SK-N-SH (cell line): ENCODE results near the gene MRPL58. TPM values are rescaled to one million over a fixed set of nuclear protein-coding genes. Genes with fewer than 3 reads are reported as not detected.

Experiments
- CTCF ChIA-PET: fragments of 300-600, 350-600 bp; formaldehyde crosslinking; extraction: SDS; loops from one replicate; lab custom pipeline; 2021; lab: Yijun Ruan, JAX
- POLR2A ChIA-PET: fragments of 350-600 bp; sonication (Branson Sonifier 250); formaldehyde crosslinking; extraction: SDS; loops from one replicate; lab custom pipeline; 2020; ENCODE audit warnings: antibody characterized with exemption, inconsistent platforms; lab: Yijun Ruan, JAX
- DNase-seq: peaks from one replicate; pipeline ENCODE4 v3.0.0; 2012
- H2AFZ ChIP-seq: fragments of 200-600 bp; sonication (generic); 2 replicates; pipeline ENCODE4 v1.8.1; 2016; ENCODE audit warnings: antibody characterized with exemption, mild to moderate bottlenecking, low read depth
- H3F3A ChIP-seq: fragments of 200-600 bp; sonication (generic); replicated peaks from 2 replicates; pipeline ENCODE3; 2016; ENCODE audit warnings: antibody characterized with exemption, mild to moderate bottlenecking; ENCODE audit not compliant: insufficient read depth
- H3K27ac ChIP-seq, 2 experiments: fragments of 200-500 bp in 1 of 2; fragments of 200-600 bp in 1 of 2; sonication (Bioruptor generic) in 1 of 2; sonication (generic), shearing (Covaris generic) in 1 of 2; 2 replicates each; pipeline versions ENCODE4 v1.5.1 to v1.6.1; 2014 to 2016; ENCODE audit warnings: low read depth in 2 of 2, inconsistent platforms in 1 of 2, low read length in 1 of 2, mild to moderate bottlenecking in 1 of 2, mixed read lengths in 1 of 2
- H3K27me3 ChIP-seq: fragments of 200-600 bp; sonication (generic), shearing (Covaris generic); 2 replicates; pipeline ENCODE4 v1.6.1; 2016; ENCODE audit warnings: mixed run types; ENCODE audit not compliant: insufficient read depth
- H3K36me3 ChIP-seq, 2 experiments: fragments of 200-500 bp in 1 of 2; fragments of 200-600 bp in 1 of 2; sonication (Bioruptor generic) in 1 of 2; sonication (generic) in 1 of 2; replicated peaks in 1 of 2; 2 replicates each; pipeline versions ENCODE3 to v1.5.1; 2014 to 2016; ENCODE audit warnings: low read length in 1 of 2, mild to moderate bottlenecking in 1 of 2; ENCODE audit not compliant: insufficient read depth in 2 of 2, control insufficient read depth in 1 of 2
- H3K4me1 ChIP-seq, 2 experiments: fragments of 200-500 bp in 1 of 2; fragments of 200-600 bp in 1 of 2; sonication (Bioruptor generic) in 1 of 2; sonication (generic), shearing (Covaris generic) in 1 of 2; 2 replicates each; pipeline versions ENCODE4 v1.5.1 to v1.6.1; 2014 to 2016; ENCODE audit warnings: low read depth in 1 of 2, low read length in 1 of 2, mixed run types in 1 of 2; ENCODE audit not compliant: insufficient read depth in 2 of 2, control insufficient read depth in 1 of 2
- H3K4me2 ChIP-seq: fragments of 200-600 bp; sonication (generic), shearing (Covaris generic); 2 replicates; pipeline ENCODE4 v1.6.1; 2017; ENCODE audit warnings: mixed run types
- H3K4me3 ChIP-seq, 2 experiments: fragments of 200-500 bp in 1 of 2; fragments of 200-600 bp in 1 of 2; sonication (Bioruptor generic) in 1 of 2; sonication (generic), shearing (Covaris generic) in 1 of 2; 2 replicates each; pipeline versions ENCODE4 v1.5.1 to v1.8.1; 2014 to 2016; ENCODE audit warnings: low read depth in 2 of 2, inconsistent platforms in 1 of 2, low read length in 1 of 2, mild to moderate bottlenecking in 1 of 2, mixed read lengths in 1 of 2, moderate library complexity in 1 of 2
- H3K79me2 ChIP-seq: fragments of 200-600 bp; sonication (generic); 2 replicates; pipeline ENCODE4 v1.8.1; 2017; ENCODE audit warnings: mild to moderate bottlenecking; ENCODE audit not compliant: insufficient read depth
- H3K9ac ChIP-seq: fragments of 200-600 bp; sonication (generic); 2 replicates; pipeline ENCODE4 v1.6.1; 2017; ENCODE audit warnings: mixed run types
- H3K9me2 ChIP-seq: fragments of 200-600 bp; sonication (generic); 2 replicates; pipeline ENCODE4 v1.6.1; 2017; ENCODE audit warnings: mixed run types
- H3K9me3 ChIP-seq: fragments of 200-600 bp; sonication (generic); 2 replicates; pipeline ENCODE4 v1.6.1; 2017; ENCODE audit warnings: mixed run types, mild to moderate bottlenecking, moderate library complexity
- H4K20me1 ChIP-seq: fragments of 200-600 bp; sonication (generic); 2 replicates; pipeline ENCODE4 v1.6.1; 2017; ENCODE audit warnings: mild to moderate bottlenecking, mixed run types; ENCODE audit not compliant: insufficient read depth
- CHD2 ChIP-seq: fragments of 150-350 bp; IDR thresholded peaks from 2 replicates; pipeline ENCODE4 v1.6.1; 2018; ENCODE audit warnings: low read length; ENCODE audit not compliant: partially characterized antibody
- CTCF ChIP-seq: fragments of 200-600 bp; sonication (generic); IDR thresholded peaks from 2 replicates; pipeline ENCODE4 v1.6.1; 2017; ENCODE audit warnings: antibody characterized with exemption, mild to moderate bottlenecking, moderate library complexity
- EP300 ChIP-seq, 2 experiments: IDR thresholded peaks; 2 replicates each; pipeline versions ENCODE4 v1.4.0 to v1.6.1; 2012; ENCODE audit warnings: borderline replicate concordance in 1 of 2, low read depth in 1 of 2, low read length in 1 of 2
- FOSL2 ChIP-seq: IDR thresholded peaks from 2 replicates; pipeline ENCODE4 v1.4.0; 2012; ENCODE audit warnings: low read depth, mild to moderate bottlenecking, moderate library complexity, borderline replicate concordance
- FOXJ3 ChIP-seq: sonication (generic); formaldehyde crosslinking; IDR thresholded peaks from 2 replicates; pipeline ENCODE4 v1.5.1; 2020; ENCODE audit warnings: mild to moderate bottlenecking, missing genetic modification reagents
- FOXM1 ChIP-seq: IDR thresholded peaks from 2 replicates; pipeline ENCODE4 v1.4.0; 2012; ENCODE audit warnings: low read depth, mild to moderate bottlenecking
- GATA2 ChIP-seq: sonication (generic); formaldehyde crosslinking; IDR thresholded peaks from 2 replicates; pipeline ENCODE4 v1.5.0; 2020; ENCODE audit warnings: mild to moderate bottlenecking, missing genetic modification reagents
- NFIC ChIP-seq: IDR thresholded peaks from 2 replicates; pipeline ENCODE4 v1.4.0; 2012; ENCODE audit warnings: borderline replicate concordance
- NRF1 ChIP-seq: IDR thresholded peaks from 2 replicates; pipeline ENCODE4 v1.6.1; 2012; ENCODE audit warnings: low read depth, mild to moderate bottlenecking, low read length
- RCOR1 ChIP-seq: fragments of 150-350 bp; IDR thresholded peaks from 2 replicates; pipeline ENCODE4 v1.6.1; 2017; ENCODE audit warnings: antibody characterized with exemption, low read length
- SMC3 ChIP-seq: IDR thresholded peaks from 2 replicates; pipeline ENCODE4 v1.6.1; 2012; ENCODE audit warnings: low read depth, low read length, improper control_type of control experiment
- TCF12 ChIP-seq: IDR thresholded peaks from 2 replicates; pipeline ENCODE4 v1.4.0; 2012
- TEAD4 ChIP-seq: IDR thresholded peaks from 2 replicates; pipeline ENCODE4 v1.4.0; 2012; ENCODE audit warnings: mild to moderate bottlenecking, borderline replicate concordance; ENCODE audit not compliant: insufficient read depth
- USF2 ChIP-seq: fragments of 150-350 bp; IDR thresholded peaks from 2 replicates; pipeline ENCODE4 v1.6.1; 2017; ENCODE audit warnings: antibody characterized with exemption, low read length, low read depth, borderline replicate concordance
- WGBS: methylation state at CpG from one replicate; pipeline ENCODE4 v1.1.6; 2017; ENCODE audit warnings: low lambda C conversion rate; 5-methylcytosine and 5-hydroxymethylcytosine counted together
- polyA plus RNA-seq, 3 experiments: library from polyadenylated mRNA; depleted of rRNA; stranded (reverse); fragments of >200 nt; gene quantifications; 2 replicates each; pipeline ENCODE4 v1.2.3, GENCODE V29; 2012

The MRPL58 gene
- polyA plus RNA-seq, 1 of the 3 experiments (the other 2 are of a cell fraction), result 87.3 TPM

- H3F3A ChIP-seq, result peaks cover 14% of the 10 kb centered on the region
- TF ChIP-seq TCF12 (no peak), NFIC (no peak), FOXM1 (no peak), CTCF (no peak), FOSL2 (no peak), TEAD4 (no peak), EP300 (IDR thresholded peaks at IDR 0.05; ENCODE audit: borderline replicate concordance in 1 of 2, low read depth in 1 of 2, low read length in 1 of 2) (no peak), NRF1 (no peak), CHD2 (no peak), FOXJ3 (CRISPR knock-in tag) (no peak)
- POLR2A ChIA-PET, result interaction anchor here (0.6 to 2.2 kb wide), 4 partner anchors 11 to 76 kb away, joined by 3 to 6 read pairs (median 5); partner anchors contain the start of genes HID1 and MRPL58
- peaks cover 75% of the 10 kb centered on the region for H3K79me2 ChIP-seq
- H3K4me1 ChIP-seq, result peaks cover 7 to 15% of the 10 kb centered on the region in 2 experiments; a peak in 2 of 4 replicates
- no peaks in the 10 kb centered on the region for H4K20me1 ChIP-seq
- peak overlapping the region; percentile 99 for H3K4me2 ChIP-seq
- peaks cover 27 to 38% of the 10 kb centered on the region in 2 experiments for H3K36me3 ChIP-seq
- no peak for DNase-seq
- H3K9ac ChIP-seq, result peak overlapping the region; percentile 72
- CTCF ChIA-PET, result interaction anchor here (0.6 to 3.1 kb wide), 13 partner anchors 11 to 155 kb away, joined by 3 to 19 read pairs (median 3); partner anchors contain the start of genes FADS6, OTOP2 and SLC16A5
- H3K9me2 ChIP-seq, result no peaks in the 10 kb centered on the region
- H3K4me3 ChIP-seq, result peak overlapping the region; percentile 87 to 92
- no peaks in the 10 kb centered on the region for H3K9me3 ChIP-seq
- H3K27me3 ChIP-seq, result no peaks in the 10 kb centered on the region
- no peak overlapping the region for H2AFZ ChIP-seq
- H3K27ac ChIP-seq, result no peak overlapping the region
- WGBS, result 60% methylated on average over 5 of the region's 5 CpGs
Observed at GRCh38 chr17:75048249-75048878, 35.9 kb downstream of the MRPL58 start.

- ChIA-PET CTCF (interaction anchor here (0.6 to 3.1 kb wide), 10 partner anchors 11 to 153 kb away, joined by 3 to 19 read pairs (median 4); partner anchors contain the start of genes OTOP2 and SLC16A5), POLR2A (no interaction called here)
- no peak for TF ChIP-seq SMC3
- no peak for TF ChIP-seq USF2
- TF ChIP-seq GATA2, result no peak
- TF ChIP-seq EP300 (IDR thresholded peaks at IDR 0.05; ENCODE audit: borderline replicate concordance in 1 of 2, low read depth in 1 of 2, low read length in 1 of 2), result no peak
- no peak for TF ChIP-seq RCOR1
Observed at GRCh38 chr17:75049057-75049456, 36.6 kb downstream of the MRPL58 start.

More at GRCh38 chr17:75049057-75049456, 36.6 kb downstream of the MRPL58 start:
- peak overlapping the region; percentile 99 for H3K4me2 ChIP-seq
- H2AFZ ChIP-seq, result no peak overlapping the region
- no peak overlapping the region; a peak in 1 of 4 replicates for H3K4me3 ChIP-seq
- no peak overlapping the region; the same call in 1 of the 2 replicates for H3K9ac ChIP-seq
- H3K9me2 ChIP-seq, result no peaks in the 10 kb centered on the region
- no peaks in the 10 kb centered on the region for H3K9me3 ChIP-seq
- 92% methylated on average over 5 of the region's 5 CpGs for whole genome bisulfite sequencing
- peaks cover 72% of the 10 kb centered on the region for H3K79me2 ChIP-seq
- no peaks in the 10 kb centered on the region for H3K27me3 ChIP-seq
- peaks cover 7 to 15% of the 10 kb centered on the region in 2 experiments; a peak in 2 of 4 replicates for H3K4me1 ChIP-seq
- peaks cover 14% of the 10 kb centered on the region for H3F3A ChIP-seq
- no peak overlapping the region for H3K27ac ChIP-seq
- DNase-seq, result no peak
- no peaks in the 10 kb centered on the region for H4K20me1 ChIP-seq
- peaks cover 30 to 45% of the 10 kb centered on the region in 2 experiments for H3K36me3 ChIP-seq
